Upper lobe of left lung (tissue), 4 donors: ENCODE data around the gene TNFRSF8.

Source experiments
- EP300 ChIP-seq, 4 donors: sonication (generic); formaldehyde crosslinking; IDR thresholded peaks; one replicate each; pipeline ENCODE4 v1.5.1; 2017; ENCODE audit warnings: antibody characterized with exemption in 4 of 4, control low read depth in 2 of 4
- POLR2A ChIP-seq, 4 donors: fragments of 450-650 bp; IDR thresholded peaks; one replicate each; pipeline ENCODE4 v1.5.1; 2016 to 2017; ENCODE audit warnings: antibody characterized with exemption in 4 of 4, mild to moderate bottlenecking in 2 of 4
- POLR2AphosphoS5 ChIP-seq, 2 donors: sonication (generic); formaldehyde crosslinking; IDR thresholded peaks; one replicate each; pipeline ENCODE4 v1.5.1; 2017; ENCODE audit warnings: antibody characterized with exemption in 2 of 2
- TF ChIP-seq, protein P1 (sequence below), 6 experiments: fragments of 450-650 bp in 4 of 6; fragments of 200-600 bp in 2 of 6; sonication (generic) in 2 of 6; IDR thresholded peaks; one replicate each; pipeline ENCODE4 v1.5.1; 2016 to 2019; ENCODE audit warnings: antibody characterized with exemption in 6 of 6

DNA sequence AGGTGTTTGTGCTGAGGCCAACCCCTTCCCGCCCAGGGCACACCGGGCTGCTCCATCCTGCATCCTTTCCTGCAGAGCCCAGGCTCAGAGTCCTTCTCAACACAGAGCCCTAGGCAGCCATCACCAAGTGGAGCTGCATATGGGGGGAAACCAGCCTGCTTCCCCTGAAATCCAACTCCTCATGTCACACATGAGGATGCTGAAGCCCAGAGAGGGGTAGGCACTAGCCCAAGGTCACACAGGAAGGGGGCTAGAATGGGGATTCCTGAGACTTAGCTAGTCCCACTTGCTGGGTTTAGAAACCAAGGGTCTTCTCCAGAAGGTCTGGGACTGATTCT, 98.2 kb downstream of the TNFRSF8 start:
- TF ChIP-seq, protein P1, sequence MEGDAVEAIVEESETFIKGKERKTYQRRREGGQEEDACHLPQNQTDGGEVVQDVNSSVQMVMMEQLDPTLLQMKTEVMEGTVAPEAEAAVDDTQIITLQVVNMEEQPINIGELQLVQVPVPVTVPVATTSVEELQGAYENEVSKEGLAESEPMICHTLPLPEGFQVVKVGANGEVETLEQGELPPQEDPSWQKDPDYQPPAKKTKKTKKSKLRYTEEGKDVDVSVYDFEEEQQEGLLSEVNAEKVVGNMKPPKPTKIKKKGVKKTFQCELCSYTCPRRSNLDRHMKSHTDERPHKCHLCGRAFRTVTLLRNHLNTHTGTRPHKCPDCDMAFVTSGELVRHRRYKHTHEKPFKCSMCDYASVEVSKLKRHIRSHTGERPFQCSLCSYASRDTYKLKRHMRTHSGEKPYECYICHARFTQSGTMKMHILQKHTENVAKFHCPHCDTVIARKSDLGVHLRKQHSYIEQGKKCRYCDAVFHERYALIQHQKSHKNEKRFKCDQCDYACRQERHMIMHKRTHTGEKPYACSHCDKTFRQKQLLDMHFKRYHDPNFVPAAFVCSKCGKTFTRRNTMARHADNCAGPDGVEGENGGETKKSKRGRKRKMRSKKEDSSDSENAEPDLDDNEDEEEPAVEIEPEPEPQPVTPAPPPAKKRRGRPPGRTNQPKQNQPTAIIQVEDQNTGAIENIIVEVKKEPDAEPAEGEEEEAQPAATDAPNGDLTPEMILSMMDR (IDR thresholded peaks at IDR 0.05) = no peak
- TF ChIP-seq EP300 (IDR thresholded peaks at IDR 0.05) (no peak), POLR2A (IDR thresholded peaks at IDR 0.05) (no peak), POLR2AphosphoS5 (IDR thresholded peaks at IDR 0.05) (no peak)
